NCI-H1092 treated with DMSO at 0.1 percent for 48 hours (cell line): ENCODE data around the gene PIWIL1.

Experiments
- DNase-seq: peaks from one replicate; lab custom pipeline; 2025; lab: John Stamatoyannopoulos, UW

The PIWIL1 gene

GRCh38 chr12:130337488-130338303 is at the start of gene PIWIL1:
PIWIL1 (plus strand) TSS chr12:130337887; CDS start chr12:130342592, 4,705 bp downstream.
- DNase-seq, result no peak

GRCh38 chr12:130288206-130288605 is 49.5 kb upstream of the PIWIL1 start:
- no peak for DNase-seq

GRCh38 chr12:130288691-130289090 is 49.0 kb upstream of the PIWIL1 start:
- DNase-seq, result no peak

GRCh38 chr12:130290114-130290513 is 47.6 kb upstream of the PIWIL1 start:
- no peak for DNase-seq

- DNase-seq, result no peak
These were observed 39.2 kb upstream of the PIWIL1 start for GRCh38 chr12:130298322-130299021.

- no peak for DNase-seq
These were observed 38.1 kb upstream of the PIWIL1 start for GRCh38 chr12:130299574-130299973.

GRCh38 chr12:130300090-130300489 is 37.6 kb upstream of the PIWIL1 start:
- no peak for DNase-seq

- no peak for DNase-seq
These were observed 36.8 kb upstream of the PIWIL1 start for GRCh38 chr12:130300737-130301535.

GRCh38 chr12:130301559-130301958 is 36.1 kb upstream of the PIWIL1 start:
- no peak for DNase-seq

- DNase-seq, result no peak
These were observed 33.9 kb upstream of the PIWIL1 start for GRCh38 chr12:130303781-130304180.

- no peak for DNase-seq
These were observed 29.8 kb upstream of the PIWIL1 start for GRCh38 chr12:130307859-130308258.

GRCh38 chr12:130308393-130308792 is 29.3 kb upstream of the PIWIL1 start:
- DNase-seq, result no peak

GRCh38 chr12:130316251-130316650 is 21.4 kb upstream of the PIWIL1 start:
- DNase-seq, result no peak

GRCh38 chr12:130320536-130320935 is 17.2 kb upstream of the PIWIL1 start:
- DNase-seq, result no peak

- DNase-seq, result no peak
These were observed 15.4 kb upstream of the PIWIL1 start for GRCh38 chr12:130322263-130322662.

GRCh38 chr12:130330685-130331084 is 7.0 kb upstream of the PIWIL1 start:
- DNase-seq, result no peak

- no peak for DNase-seq
These were observed 6.5 kb upstream of the PIWIL1 start for GRCh38 chr12:130331146-130331545.

- DNase-seq, result no peak
These were observed 4.3 kb upstream of the PIWIL1 start for GRCh38 chr12:130333341-130333740.

GRCh38 chr12:130334399-130334798 is 3.3 kb upstream of the PIWIL1 start:
- DNase-seq, result no peak

GRCh38 chr12:130334937-130335336 is 2.8 kb upstream of the PIWIL1 start:
- DNase-seq, result no peak

- DNase-seq, result peak; percentile 66
These were observed 1.9 kb upstream of the PIWIL1 start for GRCh38 chr12:130335517-130336392.
